DOHH2 (cell line): ENCODE data around the gene IGF2BP1.

Source experiments
- H3F3A ChIP-seq: fragments of 200-600 bp; sonication (generic), shearing (Covaris generic); 2 replicates; pipeline ENCODE4 v1.6.0; 2016; ENCODE audit warnings: antibody characterized with exemption, mild to moderate bottlenecking; ENCODE audit not compliant: control insufficient read depth, insufficient read depth
- H3K27ac ChIP-seq: fragments of 200-600 bp; sonication (generic); 2 replicates; pipeline ENCODE4 v1.5.1; 2014; ENCODE audit warnings: low read depth, mild to moderate bottlenecking, low read length, moderate library complexity
- H3K27me3 ChIP-seq: fragments of 200-600 bp; sonication (generic); 2 replicates; pipeline ENCODE4 v1.6.1; 2014; ENCODE audit warnings: mild to moderate bottlenecking, low read length, mixed read lengths; ENCODE audit not compliant: control insufficient read depth
- H3K36me3 ChIP-seq: fragments of 200-600 bp; sonication (generic); 2 replicates; pipeline ENCODE4 v1.6.1; 2014; ENCODE audit warnings: mild to moderate bottlenecking, low read length, moderate library complexity, mixed read lengths; ENCODE audit not compliant: control insufficient read depth
- H3K4me1 ChIP-seq: fragments of 200-600 bp; sonication (generic); 2 replicates; pipeline ENCODE4 v1.6.1; 2014; ENCODE audit warnings: mild to moderate bottlenecking, low read length, mixed read lengths; ENCODE audit not compliant: control insufficient read depth
- H3K4me2 ChIP-seq: fragments of 200-600 bp; sonication (generic); 2 replicates; pipeline ENCODE4 v1.6.0; 2014; ENCODE audit warnings: mild to moderate bottlenecking, low read length, moderate library complexity
- H3K4me3 ChIP-seq: fragments of 200-600 bp; sonication (generic); 2 replicates; pipeline ENCODE4 v1.5.1; 2014; ENCODE audit warnings: mild to moderate bottlenecking, low read length, mixed read lengths
- H3K79me2 ChIP-seq: fragments of 200-600 bp; sonication (generic); 2 replicates; pipeline ENCODE4 v1.6.1; 2014; ENCODE audit warnings: mild to moderate bottlenecking, low read length, mixed read lengths; ENCODE audit not compliant: control insufficient read depth
- H3K9me2 ChIP-seq: fragments of 200-600 bp; sonication (generic); replicated peaks from 2 replicates; pipeline ENCODE4 v1.6.1; 2014; ENCODE audit warnings: mild to moderate bottlenecking, low read length, mixed read lengths; ENCODE audit not compliant: control insufficient read depth
- H3K9me3 ChIP-seq: fragments of 200-600 bp; sonication (generic); 2 replicates; pipeline ENCODE4 v1.6.1; 2014; ENCODE audit warnings: antibody characterized with exemption, low read length, mixed read lengths; ENCODE audit not compliant: control insufficient read depth, insufficient read depth
- H4K20me1 ChIP-seq: fragments of 200-600 bp; sonication (generic); 2 replicates; pipeline ENCODE4 v1.6.0; 2014; ENCODE audit warnings: low read depth, mild to moderate bottlenecking, antibody characterized with exemption, low read length, moderate library complexity; ENCODE audit not compliant: control insufficient read depth, insufficient read depth
- CTCF ChIP-seq: fragments of 200-600 bp; sonication (generic); IDR thresholded peaks from one replicate; pipeline ENCODE4 v1.5.1; 2014; ENCODE audit warnings: antibody characterized with exemption, mild to moderate bottlenecking, low read depth, low read length; ENCODE audit not compliant: poor library complexity, severe bottlenecking
- EZH2phosphoT487 ChIP-seq: fragments of 200-600 bp; sonication (generic); IDR thresholded peaks from 2 replicates; pipeline ENCODE4 v1.6.1; 2017; ENCODE audit warnings: borderline replicate concordance, mild to moderate bottlenecking, antibody characterized with exemption, low read length, moderate library complexity, mixed read lengths

IGF2BP1 gene

GRCh38 chr17:48997103-48997826, at the start of gene IGF2BP1:
Gene IGF2BP1, plus strand, starts transcription at chr17:48997385. Its CDS starts 361 bp downstream, at chr17:48997746.
- H3K9me3 ChIP-seq: no peaks in the 10 kb centered on the region
- H3K9me2 ChIP-seq: no peaks in the 10 kb centered on the region
- H3F3A ChIP-seq: peaks cover 4% of the 10 kb centered on the region; the same call in 1 of the 2 replicates
- H3K4me2 ChIP-seq: no peak within 1 kb of the TSS
- H3K36me3 ChIP-seq: no peaks in the 10 kb centered on the region
- no peak within 1 kb of the TSS for H3K4me3 ChIP-seq
- no peaks in the 10 kb centered on the region for H3K4me1 ChIP-seq
- H3K27me3 ChIP-seq: peaks cover 24% of the 10 kb centered on the region
- TF ChIP-seq EZH2phosphoT487 (no peak), CTCF (no peak)
- no peaks in the 10 kb centered on the region for H4K20me1 ChIP-seq
- H3K27ac ChIP-seq: no peak within 1 kb of the TSS
- no peaks in the 10 kb centered on the region for H3K79me2 ChIP-seq

GRCh38 chr17:48951572-48951971, 45.6 kb upstream of the IGF2BP1 start:
- H3K27me3 ChIP-seq: no peaks in the 10 kb centered on the region
- H3K9me3 ChIP-seq: no peaks in the 10 kb centered on the region
- H3K27ac ChIP-seq: no peak overlapping the region
- H3K4me3 ChIP-seq: no peak overlapping the region
- no peaks in the 10 kb centered on the region for H3F3A ChIP-seq
- H3K9me2 ChIP-seq: no peaks in the 10 kb centered on the region
- no peak overlapping the region for H3K4me2 ChIP-seq
- H3K79me2 ChIP-seq: no peaks in the 10 kb centered on the region
- no peaks in the 10 kb centered on the region for H4K20me1 ChIP-seq
- no peaks in the 10 kb centered on the region for H3K36me3 ChIP-seq
- TF ChIP-seq EZH2phosphoT487 (no peak), CTCF (no peak)
- H3K4me1 ChIP-seq: peaks cover 15% of the 10 kb centered on the region

- peak overlapping the region; percentile 37 for H3K4me2 ChIP-seq
- no peak overlapping the region for H3K4me3 ChIP-seq
- H4K20me1 ChIP-seq: no peaks in the 10 kb centered on the region
- H3K79me2 ChIP-seq: no peaks in the 10 kb centered on the region
- H3F3A ChIP-seq: no peaks in the 10 kb centered on the region
- no peak overlapping the region for H3K27ac ChIP-seq
- H3K9me2 ChIP-seq: no peaks in the 10 kb centered on the region
- no peaks in the 10 kb centered on the region for H3K9me3 ChIP-seq
- H3K36me3 ChIP-seq: no peaks in the 10 kb centered on the region
- TF ChIP-seq CTCF: no peak
- TF ChIP-seq EZH2phosphoT487: no peak
- H3K27me3 ChIP-seq: no peaks in the 10 kb centered on the region
- peaks cover 15% of the 10 kb centered on the region for H3K4me1 ChIP-seq
Measured at GRCh38 chr17:48952904-48953303, 44.3 kb upstream of the IGF2BP1 start.
